Mammary epithelial cell (primary cell): ENCODE measurements around the gene LEKR1.
"Not testable (repeated sequence)": the region's sequence is repeated elsewhere in the genome, so short reads cannot be mapped to it uniquely, and the experiment has no call there.

Experiments
- EZH2 ChIP-seq: IDR thresholded peaks from 2 replicates; pipeline ENCODE4 v1.6.1; 2012; ENCODE audit warnings: low read length, inconsistent platforms, borderline replicate concordance
- TF ChIP-seq, protein P1 (sequence below), 2 donors: IDR thresholded peaks in 1 of 2; conservative IDR thresholded peaks in 1 of 2; 2 replicates each; pipeline ENCODE4 v1.5.1; 2011 to 2012; ENCODE audit warnings: inconsistent platforms in 2 of 2, low read length in 2 of 2, mild to moderate bottlenecking in 2 of 2, control low read depth in 1 of 2, low read depth in 1 of 2; ENCODE audit not compliant: insufficient read depth in 1 of 2; ENCODE audit errors: extremely low read depth in 1 of 2

DNA sequence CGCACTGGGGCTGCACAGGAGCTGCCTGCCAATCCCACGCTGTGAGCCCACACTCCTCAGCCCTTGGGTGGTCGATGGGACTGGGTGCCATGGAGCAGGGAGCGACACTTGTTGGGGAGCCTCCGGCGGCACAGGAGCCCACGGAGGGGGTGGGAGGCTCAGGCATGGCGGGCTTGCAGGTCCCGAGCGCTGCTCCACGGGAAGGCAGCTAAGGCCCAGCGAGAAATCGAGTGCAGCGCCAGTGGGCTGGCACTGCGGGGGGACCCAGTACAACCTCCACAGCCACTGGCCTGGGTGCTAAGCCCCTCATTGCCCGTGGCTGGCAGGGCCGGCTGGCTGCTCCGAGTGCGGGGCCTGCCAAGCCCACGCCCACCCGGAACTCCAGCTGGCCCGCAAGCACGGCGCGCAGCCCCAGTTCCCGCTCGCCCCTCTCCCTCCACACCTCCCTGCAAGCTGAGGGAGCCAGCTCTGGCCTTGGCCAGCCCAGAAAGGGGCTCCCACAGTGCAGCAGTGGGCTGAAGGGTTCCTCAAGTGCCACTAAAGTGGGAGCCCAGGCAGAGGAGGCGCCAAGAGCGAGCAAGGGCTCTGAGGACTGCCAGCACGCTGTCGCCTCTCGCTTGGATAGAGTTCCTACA, 3.4 kb upstream of the LEKR1 start:
- TF ChIP-seq, protein P1, sequence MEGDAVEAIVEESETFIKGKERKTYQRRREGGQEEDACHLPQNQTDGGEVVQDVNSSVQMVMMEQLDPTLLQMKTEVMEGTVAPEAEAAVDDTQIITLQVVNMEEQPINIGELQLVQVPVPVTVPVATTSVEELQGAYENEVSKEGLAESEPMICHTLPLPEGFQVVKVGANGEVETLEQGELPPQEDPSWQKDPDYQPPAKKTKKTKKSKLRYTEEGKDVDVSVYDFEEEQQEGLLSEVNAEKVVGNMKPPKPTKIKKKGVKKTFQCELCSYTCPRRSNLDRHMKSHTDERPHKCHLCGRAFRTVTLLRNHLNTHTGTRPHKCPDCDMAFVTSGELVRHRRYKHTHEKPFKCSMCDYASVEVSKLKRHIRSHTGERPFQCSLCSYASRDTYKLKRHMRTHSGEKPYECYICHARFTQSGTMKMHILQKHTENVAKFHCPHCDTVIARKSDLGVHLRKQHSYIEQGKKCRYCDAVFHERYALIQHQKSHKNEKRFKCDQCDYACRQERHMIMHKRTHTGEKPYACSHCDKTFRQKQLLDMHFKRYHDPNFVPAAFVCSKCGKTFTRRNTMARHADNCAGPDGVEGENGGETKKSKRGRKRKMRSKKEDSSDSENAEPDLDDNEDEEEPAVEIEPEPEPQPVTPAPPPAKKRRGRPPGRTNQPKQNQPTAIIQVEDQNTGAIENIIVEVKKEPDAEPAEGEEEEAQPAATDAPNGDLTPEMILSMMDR (conservative IDR thresholded peaks at IDR 0.05 in 1 of 2, IDR thresholded peaks at IDR 0.05 in 1 of 2; ENCODE audit: extremely low read depth in 1 of 2, insufficient read depth in 1 of 2, low read depth in 1 of 2, low read length in 2 of 2): not testable (repeated sequence)
- not testable (repeated sequence) for TF ChIP-seq EZH2
